ENCODE measurements around the gene PHLPP1. TPM values are rescaled to one million over a fixed set of nuclear protein-coding genes. Genes with fewer than 3 reads are reported as not detected.

Gene PHLPP1
- total RNA-seq, 6 donors from 2014 or later, result 8.2 to 15.5 (median 13.2) TPM

DNA sequence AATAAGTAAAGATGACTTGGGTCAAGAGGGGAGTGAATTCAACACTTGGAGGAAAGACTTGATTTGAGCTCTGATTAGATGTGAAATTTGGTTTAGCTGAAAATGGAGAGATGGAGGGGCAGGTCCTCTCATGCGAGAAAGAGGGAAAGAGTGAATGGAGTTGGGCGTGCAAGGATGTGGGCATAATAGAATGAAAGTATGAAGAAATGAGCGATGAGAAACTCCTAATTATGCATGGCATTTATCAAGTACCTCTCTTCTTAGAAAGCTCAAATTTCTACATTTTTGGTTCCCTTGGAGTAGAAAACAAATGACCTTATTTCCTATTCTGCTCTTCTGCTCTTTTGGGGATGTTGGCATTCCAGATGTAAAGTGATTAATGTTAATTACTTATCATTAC is 161.5 kb downstream of the PHLPP1 start:
- Histone ChIP-seq H3K27ac (no peak overlapping the region), H3K4me3 (no peak overlapping the region), H3K9me3 (no peaks in the 10 kb centered on the region), H3K27me3 (no peaks in the 10 kb centered on the region), H3K4me1 (peaks cover 14 to 24% (median 16%) of the 10 kb centered on the region in 4 donors), H3K36me3 (no peaks in the 10 kb centered on the region)
- ATAC-seq (ENCODE audit: low FRiP score in 2 of 2) (no peak), DNase-seq (no peak)
- TF ChIP-seq POLR2AphosphoS5 (IDR thresholded peaks at IDR 0.05), result no peak
- TF ChIP-seq EP300 (IDR thresholded peaks at IDR 0.05), result no peak
- no peak for TF ChIP-seq POLR2A (IDR thresholded peaks at IDR 0.05)
- TF ChIP-seq CTCF (IDR thresholded peaks at IDR 0.05), result no peak
- WGBS, 2 donors, result 87 to 89% methylated on average over 3 of the region's 3 CpGs

- DNase-seq (no peak), ATAC-seq (ENCODE audit: low FRiP score in 2 of 2) (peak in 1 of 2 donors; percentile 37)
- TF ChIP-seq EP300 (IDR thresholded peaks at IDR 0.05) (no peak), CTCF (IDR thresholded peaks at IDR 0.05) (no peak), POLR2A (IDR thresholded peaks at IDR 0.05) (no peak)
- Histone ChIP-seq H3K4me1 (peaks cover 15 to 27% (median 16%) of the 10 kb centered on the region in 4 donors), H3K4me3 (no peak overlapping the region), H3K27me3 (no peaks in the 10 kb centered on the region), H3K27ac (peak overlapping the region in 1 of 4 donors; percentile 23), H3K9me3 (no peaks in the 10 kb centered on the region), H3K36me3 (no peaks in the 10 kb centered on the region)
- WGBS, 2 donors, result 46 to 54% methylated on average over 6 of the region's 6 CpGs
Observed at GRCh38 chr18:62877411-62878221, 162.3 kb downstream of the PHLPP1 start.

DNA sequence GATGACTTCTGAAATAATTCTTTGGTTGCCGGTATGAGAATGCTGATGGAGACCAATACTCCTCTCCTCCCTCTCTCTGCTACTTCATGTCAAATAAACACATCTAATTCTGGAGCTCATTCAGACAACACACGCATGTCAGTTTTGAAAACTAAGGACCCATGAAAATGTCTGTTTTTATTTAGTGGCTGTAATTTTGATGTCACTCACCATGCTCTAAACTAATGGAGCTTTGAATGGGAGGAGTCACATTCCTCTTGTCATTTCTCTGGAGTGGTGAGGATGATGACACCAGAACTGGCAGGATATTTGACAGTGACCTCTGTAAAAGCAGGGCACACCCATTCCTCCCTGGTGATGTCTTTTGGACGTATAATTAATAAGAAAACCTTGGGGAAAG is 163.0 kb downstream of the PHLPP1 start:
- 69 to 79% methylated on average over 3 of the region's 3 CpGs for WGBS, 2 donors
- ATAC-seq (ENCODE audit: low FRiP score in 2 of 2) (peak in 1 of 2 donors; percentile 76), DNase-seq (no peak)
- Histone ChIP-seq H3K27ac (no peak overlapping the region), H3K27me3 (no peaks in the 10 kb centered on the region), H3K9me3 (no peaks in the 10 kb centered on the region), H3K4me3 (no peak overlapping the region), H3K36me3 (no peaks in the 10 kb centered on the region), H3K4me1 (peaks cover 15 to 27% (median 16%) of the 10 kb centered on the region in 4 donors)
- TF ChIP-seq POLR2AphosphoS5 (IDR thresholded peaks at IDR 0.05) (no peak), POLR2A (IDR thresholded peaks at IDR 0.05) (no peak), CTCF (IDR thresholded peaks at IDR 0.05) (no peak), EP300 (IDR thresholded peaks at IDR 0.05) (no peak)

GRCh38 chr18:62880034-62880433 is 164.7 kb downstream of the PHLPP1 start:
- no peaks in the 10 kb centered on the region for H3K9me3 ChIP-seq
- no peak for ATAC-seq (ENCODE audit: low FRiP score in 2 of 2)

More at GRCh38 chr18:62880034-62880433, 164.7 kb downstream of the PHLPP1 start:
- DNase-seq, result no peak
- no peaks in the 10 kb centered on the region for H3K36me3 ChIP-seq
- TF ChIP-seq POLR2A (IDR thresholded peaks at IDR 0.05), result no peak
- TF ChIP-seq EP300 (IDR thresholded peaks at IDR 0.05), result no peak
- TF ChIP-seq POLR2AphosphoS5 (IDR thresholded peaks at IDR 0.05), result no peak
- no peak for TF ChIP-seq CTCF (IDR thresholded peaks at IDR 0.05)
- H3K4me3 ChIP-seq, result no peak overlapping the region
- peaks cover 15 to 27% (median 16%) of the 10 kb centered on the region in 4 donors for H3K4me1 ChIP-seq
- no peak overlapping the region for H3K27ac ChIP-seq
- H3K27me3 ChIP-seq, result no peaks in the 10 kb centered on the region
- 94 to 100% methylated on average over 1 of the region's 1 CpG for WGBS, 2 donors

Measured in upper lobe of left lung (tissue), 6 donors.